ENCODE results near the gene CUZD1. TPM values are rescaled to one million over a fixed set of nuclear protein-coding genes. Genes with fewer than 3 reads are reported as not detected.

Gene CUZD1
- total RNA-seq, 1 donor = 0.72 TPM

GRCh38 chr10:122830965-122831353, 14.7 kb downstream of the CUZD1 start:
- H3K4me3 ChIP-seq (ENCODE audit: low read depth, low read length) = no peak overlapping the region
- no peak for DNase-seq (ENCODE audit: low read depth)
- no peak for TF ChIP-seq CTCF (IDR thresholded peaks at IDR 0.05; ENCODE audit: insufficient read depth, low read length)

- TF ChIP-seq CTCF (IDR thresholded peaks at IDR 0.05; ENCODE audit: insufficient read depth, low read length) = no peak
- no peak for DNase-seq (ENCODE audit: low read depth)
- no peak overlapping the region for H3K4me3 ChIP-seq (ENCODE audit: low read depth, low read length)
These were observed 15.2 kb downstream of the CUZD1 start for GRCh38 chr10:122830273-122830964.

DNA sequence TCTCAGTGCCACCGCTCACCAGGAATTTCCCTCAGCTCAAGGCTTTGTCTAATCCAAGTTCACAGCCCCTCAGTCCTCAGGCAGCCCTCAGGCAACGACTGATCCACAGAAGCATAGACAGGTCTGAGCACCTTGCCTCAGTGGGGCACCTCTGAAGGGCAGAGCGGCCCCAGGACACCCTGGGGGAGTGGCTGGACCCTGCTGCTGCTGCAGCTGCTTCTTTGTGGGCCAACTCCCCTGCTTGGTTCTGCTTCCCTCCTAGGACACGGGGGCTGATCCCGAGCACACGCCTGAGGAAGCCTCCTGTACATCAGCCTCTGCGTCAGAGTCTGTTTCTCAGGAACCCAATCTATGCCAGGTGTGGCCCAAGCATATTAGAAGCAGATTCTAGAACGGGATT, 16.2 kb downstream of the CUZD1 start:
- no peak overlapping the region for H3K4me3 ChIP-seq (ENCODE audit: low read depth, low read length)
- DNase-seq (ENCODE audit: low read depth) = no peak
- no peak for TF ChIP-seq CTCF (IDR thresholded peaks at IDR 0.05; ENCODE audit: insufficient read depth, low read length)

DNA sequence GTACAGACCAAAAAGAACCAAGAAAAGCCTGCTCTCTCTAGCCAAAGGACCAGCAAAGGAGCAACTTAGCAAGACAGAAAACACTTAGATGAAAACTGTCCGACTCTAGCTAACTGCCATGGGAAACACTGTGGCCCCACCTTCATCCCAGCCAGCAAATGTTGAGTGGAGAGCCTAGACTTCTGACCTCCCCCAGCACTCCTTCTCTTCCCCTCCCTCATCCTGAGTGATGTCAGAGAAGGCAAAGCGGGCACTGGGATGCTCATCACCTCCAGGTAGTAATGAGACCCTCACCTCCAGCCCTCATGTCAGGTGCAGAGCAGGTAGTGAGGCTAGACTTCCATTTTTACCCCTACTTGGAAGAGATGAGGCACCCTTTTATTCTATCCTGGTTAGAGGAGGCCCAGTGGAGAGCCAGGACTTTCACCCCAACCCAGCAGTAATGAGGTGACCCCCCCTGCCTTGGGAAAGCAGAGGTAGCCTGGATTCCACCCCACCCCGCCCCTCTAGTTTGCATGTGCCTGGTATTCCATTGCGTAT, 16.9 kb downstream of the CUZD1 start:
- DNase-seq (ENCODE audit: low read depth) = no peak

GRCh38 chr10:122827302-122827701, 18.4 kb downstream of the CUZD1 start:
- no peak for DNase-seq (ENCODE audit: low read depth)
- H3K4me3 ChIP-seq (ENCODE audit: low read depth, low read length) = no peak overlapping the region
- no peak for TF ChIP-seq CTCF (IDR thresholded peaks at IDR 0.05; ENCODE audit: insufficient read depth, low read length)

More for the DNA sequence above, 16.9 kb downstream of the CUZD1 start:
- TF ChIP-seq CTCF (IDR thresholded peaks at IDR 0.05; ENCODE audit: insufficient read depth, low read length) = no peak
- H3K4me3 ChIP-seq (ENCODE audit: low read depth, low read length) = no peak overlapping the region

DNA sequence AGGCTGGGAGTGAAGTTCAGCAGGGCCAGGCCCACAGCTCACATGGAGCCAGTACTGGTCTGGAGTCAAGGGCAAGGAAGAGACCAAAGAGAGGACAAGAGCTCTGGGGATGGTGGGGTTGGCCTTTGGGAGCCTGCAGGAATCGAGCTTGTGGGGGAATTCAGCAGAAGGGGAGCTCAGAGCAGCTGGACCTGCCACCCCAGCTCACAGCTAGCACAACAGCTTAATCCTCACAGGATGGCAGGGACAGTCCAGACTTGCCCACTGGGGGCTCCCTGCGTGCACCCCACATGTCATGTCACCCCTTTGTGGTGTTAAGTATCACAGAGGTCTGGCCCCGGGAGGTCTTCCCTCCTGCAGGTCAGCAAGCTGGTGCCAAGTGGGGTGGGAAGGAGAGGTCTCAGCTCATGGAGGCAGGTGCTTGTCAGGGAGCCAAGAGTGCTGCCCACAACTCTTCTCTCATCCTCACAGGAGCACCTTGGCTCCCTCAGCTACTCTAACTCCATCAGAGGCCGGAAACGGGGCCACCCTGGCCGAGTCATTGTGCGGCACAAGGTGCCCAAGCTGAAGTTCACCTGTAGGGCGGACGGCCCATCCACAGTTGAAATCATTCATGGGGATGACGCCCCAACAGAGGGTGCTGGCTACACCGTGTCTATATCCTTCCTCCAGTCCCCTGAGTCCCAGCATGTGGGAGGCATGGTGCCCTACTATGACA, 22.5 kb downstream of the CUZD1 start:
- no peak for DNase-seq (ENCODE audit: low read depth)
- no peak overlapping the region for H3K4me3 ChIP-seq (ENCODE audit: low read depth, low read length)
- no peak for TF ChIP-seq CTCF (IDR thresholded peaks at IDR 0.05; ENCODE audit: insufficient read depth, low read length)

Measured in fibroblast of the aortic adventitia (primary cell).